K562 (cell line): ENCODE data around the gene KBTBD13. TPM values are rescaled to one million over a fixed set of nuclear protein-coding genes. Genes with fewer than 3 reads are reported as not detected.

ENCODE experiments used
- ATAC-seq: fragments of 200-7000 bp; cut with Tn5 transposase; 3 replicates; pipeline ENCODE4 v1.9.1; 2020; ENCODE audit warnings: moderate library complexity
- BruUV-seq: library from RNA; stranded (reverse); fragments of 400-500 nt; replicated peaks from 2 replicates; lab custom pipeline; 2021; lab: Mats Ljungman, UMichigan
- CTCF ChIA-PET: fragments of 300-600 bp; formaldehyde crosslinking; extraction: SDS; loops from one replicate; lab custom pipeline; 2021; ENCODE audit warnings: low intra/inter-chr PET ratio; lab: Yijun Ruan, JAX
- POLR2A ChIA-PET: fragments of 300-600, 350-650 bp; sonication (Branson Sonifier 250); formaldehyde crosslinking; extraction: SDS; loops from one replicate; lab custom pipeline; 2021; ENCODE audit warnings: antibody characterized with exemption, inconsistent platforms; lab: Yijun Ruan, JAX
- DNase-seq, 4 experiments: peaks; one replicate each; pipeline versions ENCODE4 v3.0.0 to v3.0.0-alpha.2; 2011 to 2018; ENCODE audit warnings: low spot score in 3 of 4, mixed read lengths in 3 of 4; ENCODE audit errors: extremely low read depth in 1 of 4
- FAIRE-seq: peaks from 2 replicates; lab custom pipeline; 2011; peaks lifted over from hg19 to GRCh38; lab: Jason Lieb, UNC
- H2AFZ ChIP-seq: 2 replicates; pipeline ENCODE4 v1.6.0; 2011; ENCODE audit warnings: low read depth, low read length, control low read depth, inconsistent platforms
- H3K27ac ChIP-seq: fragments of 200-600 bp; 3 replicates; pipeline ENCODE4 v1.8.0; 2011; ENCODE audit warnings: low read depth, mild to moderate bottlenecking, control low read depth, inconsistent platforms, low read length, moderate library complexity, mixed read lengths; ENCODE audit errors: extremely low read depth
- H3K27me3 ChIP-seq, 2 experiments: fragments of 300-600 bp in 1 of 2; 2 replicates in 1 of 2; 3 replicates in 1 of 2; pipeline versions ENCODE4 v1.6.0 to v1.8.0; 2011; ENCODE audit warnings: inconsistent platforms in 2 of 2, low read length in 2 of 2, mild to moderate bottlenecking in 1 of 2, mixed read lengths in 1 of 2, moderate library complexity in 1 of 2; ENCODE audit not compliant: control insufficient read depth in 2 of 2, insufficient read depth in 2 of 2
- H3K36me3 ChIP-seq: fragments of 300-600 bp; 3 replicates; pipeline ENCODE4 v1.8.0; 2011; ENCODE audit warnings: mild to moderate bottlenecking, low read length, inconsistent platforms; ENCODE audit not compliant: control insufficient read depth, insufficient read depth
- H3K4me1 ChIP-seq, 2 experiments: fragments of 200-600 bp in 1 of 2; replicated peaks in 1 of 2; 2 replicates in 1 of 2; 3 replicates in 1 of 2; pipeline versions ENCODE4 v1.5.1 to v1.8.0; 2011; ENCODE audit warnings: inconsistent platforms in 2 of 2, low read length in 2 of 2, mild to moderate bottlenecking in 1 of 2, mixed read lengths in 1 of 2, moderate library complexity in 1 of 2; ENCODE audit not compliant: control insufficient read depth in 2 of 2, insufficient read depth in 2 of 2
- H3K4me2 ChIP-seq: 2 replicates; pipeline ENCODE4 v1.6.1; 2011; ENCODE audit warnings: low read length, control low read depth, inconsistent platforms, mixed read lengths; ENCODE audit not compliant: insufficient read depth
- H3K4me3 ChIP-seq: fragments of 200-600 bp; sonication (generic), shearing (Covaris generic); 2 replicates; pipeline ENCODE4 v1.5.1; 2016; ENCODE audit warnings: control low read depth, inconsistent platforms
- H3K79me2 ChIP-seq: fragments of 200-600 bp; 3 replicates; pipeline ENCODE4 v1.8.0; 2011; ENCODE audit warnings: low read length, inconsistent platforms; ENCODE audit not compliant: control insufficient read depth, insufficient read depth
- H3K9ac ChIP-seq, 2 experiments: 2 replicates each; pipeline versions ENCODE4 v1.6.0 to v1.6.1; 2011; ENCODE audit warnings: low read depth in 2 of 2, low read length in 2 of 2, control low read depth in 1 of 2, inconsistent platforms in 1 of 2, mild to moderate bottlenecking in 1 of 2, mixed read lengths in 1 of 2; ENCODE audit not compliant: insufficient read depth in 1 of 2
- H3K9me1 ChIP-seq: one replicate; pipeline ENCODE4 v1.6.0; 2011; ENCODE audit warnings: inconsistent platforms, mild to moderate bottlenecking, low read length, moderate library complexity; ENCODE audit not compliant: control insufficient read depth, insufficient read depth
- H3K9me3 ChIP-seq: replicated peaks from 2 replicates; pipeline ENCODE4 v1.5.1; 2011; ENCODE audit warnings: low read depth, low read length, inconsistent platforms; ENCODE audit not compliant: control insufficient read depth, insufficient read depth
- H4K20me1 ChIP-seq: replicated peaks from 2 replicates; pipeline ENCODE4 v1.6.1; 2011; ENCODE audit warnings: low read length, inconsistent platforms, mixed read lengths; ENCODE audit not compliant: control insufficient read depth, insufficient read depth
- NRF1 ChIP-seq, 2 experiments: fragments of 450-650 bp; IDR thresholded peaks in 1 of 2; conservative IDR thresholded peaks in 1 of 2; 2 replicates each; pipeline ENCODE4 v1.6.1; 2014; ENCODE audit warnings: mild to moderate bottlenecking in 2 of 2
- SRSF3 ChIP-seq: fragments of 200-400 bp; formaldehyde crosslinking; IDR thresholded peaks from 2 replicates; pipeline ENCODE4 v1.6.1; 2016; ENCODE audit warnings: mild to moderate bottlenecking, low read length, moderate library complexity; ENCODE audit not compliant: insufficient read depth
- ZNF778 ChIP-seq: fragments of 450-650 bp; formaldehyde crosslinking; IDR thresholded peaks from 2 replicates; pipeline ENCODE4 v1.4.0; 2020; ENCODE audit warnings: mild to moderate bottlenecking, moderate library complexity
- WGBS: fragments of 100-300 bp; shearing (Covaris generic); methylation state at CpG from one replicate; pipeline ENCODE4 v1.1.6; 2016; ENCODE audit warnings: low coverage, mixed read lengths; ENCODE audit not compliant: insufficient coverage; ENCODE audit errors: missing lambda C conversion rate; 5-methylcytosine and 5-hydroxymethylcytosine counted together
- in situ Hi-C: fragments of 300-500 bp; cut with MboI; formaldehyde crosslinking; loops from 4 replicates; pipeline ENCODE4 v1.15.0; 2018; ENCODE audit warnings: inconsistent platforms, mixed read lengths
- intact Hi-C: fragments of 100-400 bp; cut with micrococcal nuclease; formaldehyde crosslinking; loops from 2 replicates; pipeline ENCODE4 v1.14.2; 2022
- polyA plus RNA-seq, 8 experiments: library from polyadenylated mRNA; depleted of rRNA in 4 of 8; stranded (reverse) in 5 of 8; unstranded in 3 of 8; fragments of >200 nt; fragmentation: Nextera tagmentation in 2 of 8; fragmentation: Illumina TruSeq in 1 of 8; extraction: Ambion mirVana in 2 of 8; extraction: Trizol in 1 of 8; gene quantifications; 2 replicates each; pipeline versions ENCODE4 v1.2.1 to v1.2.3, GENCODE V29; 2011 to 2014; ENCODE audit warnings: inconsistent platforms in 1 of 8, missing spikeins in 1 of 8
- total RNA-seq, 7 experiments: library from RNA; depleted of rRNA in 6 of 7; stranded (reverse); fragments of >200 nt in 6 of 7; fragmentation: Illumina TruSeq in 2 of 7; extraction: Trizol in 2 of 7; gene quantifications; 2 replicates each; pipeline versions ENCODE4 v1.2.1 to v1.2.3, GENCODE V29; 2011 to 2021; ENCODE audit warnings: low replicate concordance in 1 of 7

KBTBD13 gene
- total and polyA plus RNA-seq, 9 of the 15 experiments (the other 6 are each of a cell fraction or from before 2014, with no cell fraction given) = 0.07 to 0.13 (median 0.10) TPM; not detected in 3

DNA sequence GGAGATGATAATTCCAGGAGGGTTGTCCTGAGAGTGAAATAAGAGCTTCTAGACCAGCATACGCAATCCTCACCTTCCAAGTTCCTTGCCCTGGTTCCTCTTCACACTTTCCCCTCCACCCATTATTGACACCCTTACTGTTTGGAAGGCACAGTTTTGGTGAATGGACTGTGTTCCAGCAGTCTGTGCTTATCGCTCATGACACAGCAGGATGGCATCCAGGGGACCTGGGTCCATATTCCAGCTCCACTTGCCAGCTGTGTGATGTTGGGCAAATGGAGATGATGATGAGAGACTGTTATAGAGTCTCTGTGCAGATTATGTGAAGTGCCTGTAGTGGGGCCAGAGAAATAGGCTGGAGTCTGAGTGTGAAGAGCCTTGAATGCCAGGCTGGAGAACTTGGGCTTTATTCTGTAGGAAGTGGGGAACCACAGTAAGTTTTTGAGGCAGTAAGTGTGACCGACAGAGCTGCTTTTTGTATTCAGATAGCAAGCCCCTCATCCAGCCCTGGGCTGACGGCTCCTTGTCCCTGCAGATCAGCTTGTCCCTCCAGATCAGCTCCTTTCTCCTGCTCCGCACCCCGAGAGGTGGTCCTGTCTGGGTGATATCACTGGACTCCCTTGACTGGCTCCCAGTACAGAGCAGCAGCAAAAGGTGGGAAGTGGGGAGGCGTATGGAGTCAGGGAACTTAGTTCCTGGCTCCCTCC lies 8.1 kb downstream of the KBTBD13 start:
- in situ Hi-C loops = no loop called here
- CTCF ChIA-PET = interaction anchor here (1.7 to 3.3 kb wide), 2 partner anchors 51 to 353 kb away, joined by 6 to 17 read pairs; no protein-coding TSS in a partner anchor

DNA sequence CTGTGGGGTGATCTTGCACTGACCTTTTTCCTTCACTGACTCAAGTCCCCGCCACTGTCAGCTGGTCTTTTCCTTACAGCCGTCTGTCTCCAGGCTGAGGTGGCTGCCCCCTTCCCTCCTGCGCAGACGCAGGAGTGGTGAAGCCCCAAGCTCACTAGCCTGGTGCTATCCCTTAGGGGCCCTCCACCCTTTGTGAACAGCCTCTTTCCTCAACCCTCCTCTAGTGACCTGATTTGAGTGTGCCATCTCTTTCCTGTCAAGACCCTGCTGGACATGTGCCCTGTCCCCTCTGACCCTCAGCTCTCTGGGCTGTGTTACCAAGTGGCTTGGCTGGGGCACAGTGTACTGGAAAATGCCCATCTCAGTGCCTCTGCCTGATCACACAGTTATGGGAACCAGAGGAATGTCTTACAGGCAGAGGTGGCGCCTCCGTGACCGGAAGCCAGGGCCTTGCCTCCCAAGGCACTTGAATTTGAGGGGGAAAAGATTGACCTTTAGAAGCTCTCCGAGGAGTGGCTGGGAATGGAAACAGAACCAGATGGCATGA lies 8.7 kb downstream of the KBTBD13 start:
- no peak overlapping the region for H3K4me2 ChIP-seq
- FAIRE-seq = no peak
- ATAC-seq = no peak
- peaks cover 0 to 4% of the 10 kb centered on the region in 2 experiments; a peak in 1 of 5 replicates for H3K4me1 ChIP-seq
- H3K9me1 ChIP-seq = no peaks in the 10 kb centered on the region
- H3K27me3 ChIP-seq = peaks cover 28 to 54% of the 10 kb centered on the region in 2 experiments
- no peaks in the 10 kb centered on the region for H3K9me3 ChIP-seq
- no TSS peak for BruUV-seq
- intact Hi-C loops (loop anchor here (5.0 kb wide), 1 partner anchor 53 kb away; no protein-coding TSS in a partner anchor), in situ Hi-C loops (no loop called here)
- H3K36me3 ChIP-seq = no peaks in the 10 kb centered on the region
- no peaks in the 10 kb centered on the region for H3K79me2 ChIP-seq
- no peak overlapping the region for H3K9ac ChIP-seq
- no peak overlapping the region for H2AFZ ChIP-seq
- H3K4me3 ChIP-seq = no peak overlapping the region
- no peak overlapping the region for H3K27ac ChIP-seq
- H4K20me1 ChIP-seq = peaks cover 8% of the 10 kb centered on the region
- ChIA-PET CTCF (interaction anchor here (3.3 kb wide), 1 partner anchor 52 kb away, joined by 17 read pairs; no protein-coding TSS in a partner anchor), POLR2A (interaction anchor here (0.6 to 1.3 kb wide), 4 partner anchors 18 to 1625 kb away, joined by 3 to 5 read pairs (median 3); partner anchors contain the start of genes CLPX and RNU5B-1)
- no peak for DNase-seq
- TF ChIP-seq NRF1 (conservative IDR thresholded peaks at IDR 0.05 in 1 of 2, IDR thresholded peaks at IDR 0.05 in 1 of 2) = peak; percentile 66 to 70
- TF ChIP-seq SRSF3 = no peak
- WGBS = 8% methylated on average over 8 of the region's 8 CpGs

More for the DNA sequence above, 8.1 kb downstream of the KBTBD13 start:
- no peak overlapping the region for H2AFZ ChIP-seq
- WGBS = 1% methylated on average over 7 of the region's 7 CpGs
- no peaks in the 10 kb centered on the region for H3K9me3 ChIP-seq
- BruUV-seq = no TSS peak
- TF ChIP-seq ZNF778 = no peak
- FAIRE-seq (no peak), DNase-seq (no peak), ATAC-seq (no peak)
- POLR2A ChIA-PET = interaction anchor here (0.6 to 1.3 kb wide), 4 partner anchors 19 to 1626 kb away, joined by 3 to 5 read pairs (median 3); partner anchors contain the start of genes CLPX and RNU5B-1
- H4K20me1 ChIP-seq = peaks cover 8% of the 10 kb centered on the region
- peaks cover 0 to 4% of the 10 kb centered on the region in 2 experiments; a peak in 1 of 5 replicates for H3K4me1 ChIP-seq
- intact Hi-C loops = loop anchor here (5.0 kb wide), 1 partner anchor 52 kb away; no protein-coding TSS in a partner anchor
- H3K27me3 ChIP-seq = peaks cover 28 to 56% of the 10 kb centered on the region in 2 experiments
- no peak overlapping the region for H3K4me2 ChIP-seq
- H3K9me1 ChIP-seq = no peaks in the 10 kb centered on the region
- H3K27ac ChIP-seq = no peak overlapping the region
- no peaks in the 10 kb centered on the region for H3K36me3 ChIP-seq
- H3K9ac ChIP-seq = no peak overlapping the region
- H3K4me3 ChIP-seq = no peak overlapping the region
- no peaks in the 10 kb centered on the region for H3K79me2 ChIP-seq
